ENCODE measurements around the gene ERBB4.

Gene ERBB4

DNA sequence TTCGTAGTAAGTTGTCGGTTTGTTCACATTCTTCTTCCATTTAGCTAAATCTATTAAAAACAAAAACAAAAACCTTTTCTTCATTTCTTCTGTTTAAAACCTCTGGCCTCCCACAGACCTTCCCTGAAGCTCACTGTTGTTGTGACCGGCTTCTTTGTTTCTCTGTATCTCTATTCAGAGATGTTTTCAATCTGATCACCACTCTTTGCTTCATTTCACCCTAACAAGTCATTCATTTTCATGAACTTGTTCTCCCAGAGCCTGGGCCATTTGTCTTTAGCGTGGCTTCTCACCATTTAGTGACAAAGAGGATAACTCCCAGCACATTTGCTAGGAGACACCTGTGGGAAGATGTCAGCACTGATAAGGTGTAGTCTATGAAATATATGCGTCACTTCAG is 794.2 kb downstream of the ERBB4 start:
- no peak for ATAC-seq
- TF ChIP-seq, protein P1, sequence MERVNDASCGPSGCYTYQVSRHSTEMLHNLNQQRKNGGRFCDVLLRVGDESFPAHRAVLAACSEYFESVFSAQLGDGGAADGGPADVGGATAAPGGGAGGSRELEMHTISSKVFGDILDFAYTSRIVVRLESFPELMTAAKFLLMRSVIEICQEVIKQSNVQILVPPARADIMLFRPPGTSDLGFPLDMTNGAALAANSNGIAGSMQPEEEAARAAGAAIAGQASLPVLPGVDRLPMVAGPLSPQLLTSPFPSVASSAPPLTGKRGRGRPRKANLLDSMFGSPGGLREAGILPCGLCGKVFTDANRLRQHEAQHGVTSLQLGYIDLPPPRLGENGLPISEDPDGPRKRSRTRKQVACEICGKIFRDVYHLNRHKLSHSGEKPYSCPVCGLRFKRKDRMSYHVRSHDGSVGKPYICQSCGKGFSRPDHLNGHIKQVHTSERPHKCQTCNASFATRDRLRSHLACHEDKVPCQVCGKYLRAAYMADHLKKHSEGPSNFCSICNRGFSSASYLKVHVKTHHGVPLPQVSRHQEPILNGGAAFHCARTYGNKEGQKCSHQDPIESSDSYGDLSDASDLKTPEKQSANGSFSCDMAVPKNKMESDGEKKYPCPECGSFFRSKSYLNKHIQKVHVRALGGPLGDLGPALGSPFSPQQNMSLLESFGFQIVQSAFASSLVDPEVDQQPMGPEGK (CRISPR knock-in tag; IDR thresholded peaks at IDR 0.05; ENCODE audit: borderline replicate concordance) = no peak
- TF ChIP-seq SNAI2 (CRISPR knock-in tag; IDR thresholded peaks at IDR 0.05) (no peak), TCF4 (CRISPR knock-in tag; IDR thresholded peaks at IDR 0.05; ENCODE audit: borderline replicate concordance) (no peak), ZNF565 (CRISPR knock-in tag; conservative IDR thresholded peaks at IDR 0.05; ENCODE audit: low read depth) (no peak)

DNA sequence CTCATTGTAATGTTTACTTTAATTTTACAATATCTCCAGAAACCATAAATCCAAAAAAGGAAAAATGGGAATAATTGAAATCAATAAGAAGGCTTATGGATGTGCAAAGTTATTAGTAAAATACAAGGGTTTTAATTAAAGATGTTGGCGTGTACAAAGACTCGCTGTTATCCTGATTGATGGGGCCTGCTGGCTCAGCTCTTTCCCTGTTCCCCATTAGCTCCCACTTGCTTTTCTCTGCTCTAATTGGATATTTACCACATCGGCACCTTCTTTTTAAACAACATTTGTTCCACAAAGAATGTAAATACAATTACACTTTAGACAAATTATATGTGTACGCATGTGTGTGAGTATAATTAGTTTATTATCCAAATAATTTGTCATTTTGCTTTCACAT is 796.6 kb downstream of the ERBB4 start:
- no peak for ATAC-seq
- TF ChIP-seq GLIS3 (CRISPR knock-in tag; IDR thresholded peaks at IDR 0.05) = no peak
- TF ChIP-seq ZFP3 (CRISPR knock-in tag; IDR thresholded peaks at IDR 0.05) = no peak
- no peak for TF ChIP-seq ZC3H10 (CRISPR knock-in tag; IDR thresholded peaks at IDR 0.05)

DNA sequence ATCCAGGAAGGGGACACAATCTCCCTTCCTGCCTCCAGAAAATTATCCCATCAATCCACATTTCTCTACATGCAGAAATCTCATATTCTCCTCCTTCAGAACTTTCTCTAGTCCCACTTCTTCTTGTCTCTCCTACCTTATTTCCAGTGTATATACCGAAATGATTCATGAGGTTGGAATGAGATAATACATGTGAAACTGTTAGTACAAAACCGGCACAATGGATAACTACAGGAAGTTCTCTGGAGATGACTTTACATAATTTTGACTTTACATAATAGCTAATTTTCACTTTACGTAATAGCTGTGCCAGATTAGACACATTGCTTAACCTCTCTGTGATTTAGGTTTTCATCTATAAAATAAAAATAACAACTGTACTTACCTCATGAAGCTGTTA is 801.3 kb downstream of the ERBB4 start:
- TF ChIP-seq, protein P2, sequence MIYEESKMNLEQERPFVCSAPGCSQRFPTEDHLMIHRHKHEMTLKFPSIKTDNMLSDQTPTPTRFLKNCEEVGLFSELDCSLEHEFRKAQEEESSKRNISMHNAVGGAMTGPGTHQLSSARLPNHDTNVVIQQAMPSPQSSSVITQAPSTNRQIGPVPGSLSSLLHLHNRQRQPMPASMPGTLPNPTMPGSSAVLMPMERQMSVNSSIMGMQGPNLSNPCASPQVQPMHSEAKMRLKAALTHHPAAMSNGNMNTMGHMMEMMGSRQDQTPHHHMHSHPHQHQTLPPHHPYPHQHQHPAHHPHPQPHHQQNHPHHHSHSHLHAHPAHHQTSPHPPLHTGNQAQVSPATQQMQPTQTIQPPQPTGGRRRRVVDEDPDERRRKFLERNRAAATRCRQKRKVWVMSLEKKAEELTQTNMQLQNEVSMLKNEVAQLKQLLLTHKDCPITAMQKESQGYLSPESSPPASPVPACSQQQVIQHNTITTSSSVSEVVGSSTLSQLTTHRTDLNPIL (CRISPR knock-in tag; IDR thresholded peaks at IDR 0.05; ENCODE audit: low read depth) = no peak
- TF ChIP-seq ZFP3 (CRISPR knock-in tag; IDR thresholded peaks at IDR 0.05) (no peak), TCF4 (CRISPR knock-in tag; IDR thresholded peaks at IDR 0.05; ENCODE audit: borderline replicate concordance) (no peak), GLIS3 (CRISPR knock-in tag; IDR thresholded peaks at IDR 0.05) (no peak), ZNF70 (CRISPR knock-in tag; IDR thresholded peaks at IDR 0.05) (no peak), ARNTL (CRISPR knock-in tag; IDR thresholded peaks at IDR 0.05; ENCODE audit: borderline replicate concordance, low read depth) (no peak)
- TF ChIP-seq, protein P3, sequence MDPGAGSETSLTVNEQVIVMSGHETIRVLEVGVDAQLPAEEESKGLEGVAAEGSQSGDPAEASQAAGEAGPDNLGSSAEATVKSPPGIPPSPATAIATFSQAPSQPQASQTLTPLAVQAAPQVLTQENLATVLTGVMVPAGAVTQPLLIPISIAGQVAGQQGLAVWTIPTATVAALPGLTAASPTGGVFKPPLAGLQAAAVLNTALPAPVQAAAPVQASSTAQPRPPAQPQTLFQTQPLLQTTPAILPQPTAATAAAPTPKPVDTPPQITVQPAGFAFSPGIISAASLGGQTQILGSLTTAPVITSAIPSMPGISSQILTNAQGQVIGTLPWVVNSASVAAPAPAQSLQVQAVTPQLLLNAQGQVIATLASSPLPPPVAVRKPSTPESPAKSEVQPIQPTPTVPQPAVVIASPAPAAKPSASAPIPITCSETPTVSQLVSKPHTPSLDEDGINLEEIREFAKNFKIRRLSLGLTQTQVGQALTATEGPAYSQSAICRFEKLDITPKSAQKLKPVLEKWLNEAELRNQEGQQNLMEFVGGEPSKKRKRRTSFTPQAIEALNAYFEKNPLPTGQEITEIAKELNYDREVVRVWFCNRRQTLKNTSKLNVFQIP (CRISPR knock-in tag; IDR thresholded peaks at IDR 0.05; ENCODE audit: borderline replicate concordance, low read depth) = no peak
- TF ChIP-seq, protein P1 (CRISPR knock-in tag; IDR thresholded peaks at IDR 0.05; ENCODE audit: borderline replicate concordance) = no peak
- TF ChIP-seq, protein P4, sequence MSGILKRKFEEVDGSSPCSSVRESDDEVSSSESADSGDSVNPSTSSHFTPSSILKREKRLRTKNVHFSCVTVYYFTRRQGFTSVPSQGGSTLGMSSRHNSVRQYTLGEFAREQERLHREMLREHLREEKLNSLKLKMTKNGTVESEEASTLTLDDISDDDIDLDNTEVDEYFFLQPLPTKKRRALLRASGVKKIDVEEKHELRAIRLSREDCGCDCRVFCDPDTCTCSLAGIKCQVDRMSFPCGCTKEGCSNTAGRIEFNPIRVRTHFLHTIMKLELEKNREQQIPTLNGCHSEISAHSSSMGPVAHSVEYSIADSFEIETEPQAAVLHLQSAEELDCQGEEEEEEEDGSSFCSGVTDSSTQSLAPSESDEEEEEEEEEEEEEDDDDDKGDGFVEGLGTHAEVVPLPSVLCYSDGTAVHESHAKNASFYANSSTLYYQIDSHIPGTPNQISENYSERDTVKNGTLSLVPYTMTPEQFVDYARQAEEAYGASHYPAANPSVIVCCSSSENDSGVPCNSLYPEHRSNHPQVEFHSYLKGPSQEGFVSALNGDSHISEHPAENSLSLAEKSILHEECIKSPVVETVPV (CRISPR knock-in tag; IDR thresholded peaks at IDR 0.05) = no peak
- ATAC-seq = no peak

DNA sequence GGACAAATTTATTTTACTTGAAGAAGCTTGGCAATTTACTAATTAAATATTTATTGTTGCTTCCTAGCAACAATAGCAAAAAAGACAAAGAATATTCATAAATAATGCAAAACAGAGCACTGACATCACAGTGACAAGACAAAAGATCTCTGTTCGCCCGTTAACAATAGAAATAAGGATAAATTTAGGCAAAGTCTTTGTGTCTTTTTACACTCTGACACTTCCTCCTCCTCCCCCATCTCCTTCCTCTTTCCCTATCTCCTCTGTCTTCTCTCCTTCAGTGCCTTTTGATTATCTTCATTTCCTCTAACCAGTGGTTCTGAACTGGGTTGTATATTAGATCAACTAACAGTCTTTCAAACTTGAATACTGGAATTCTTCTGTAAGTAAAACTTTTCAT is 808.4 kb downstream of the ERBB4 start:
- ATAC-seq = no peak

DNA sequence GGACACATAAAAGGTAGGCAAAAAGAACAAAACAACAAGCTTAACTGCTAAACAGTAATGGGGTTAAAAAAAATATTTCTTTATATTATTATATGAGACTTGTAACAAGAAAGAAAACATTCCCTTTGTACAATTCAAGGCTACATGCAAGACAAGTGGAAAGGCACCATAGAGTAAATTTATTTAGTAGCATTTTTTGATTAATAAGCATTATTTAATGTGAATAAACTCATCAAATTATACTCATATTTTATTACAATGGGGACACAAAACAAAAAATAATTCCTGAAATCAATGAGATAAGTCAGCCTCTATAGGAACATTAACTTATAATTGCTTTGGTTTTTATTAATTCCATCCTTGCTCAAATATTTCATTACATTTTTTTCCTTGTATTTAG is 809.2 kb downstream of the ERBB4 start:
- no peak for ATAC-seq
- TF ChIP-seq ZNF8 (CRISPR knock-in tag; IDR thresholded peaks at IDR 0.05) (no peak), ZFP3 (CRISPR knock-in tag; IDR thresholded peaks at IDR 0.05) (no peak), SNAI2 (CRISPR knock-in tag; IDR thresholded peaks at IDR 0.05) (no peak), ZNF70 (CRISPR knock-in tag; IDR thresholded peaks at IDR 0.05) (no peak), ZC3H10 (CRISPR knock-in tag; IDR thresholded peaks at IDR 0.05) (no peak), OSR1 (CRISPR knock-in tag; IDR thresholded peaks at IDR 0.05) (no peak), PPARA (CRISPR knock-in tag; IDR thresholded peaks at IDR 0.05; ENCODE audit: borderline replicate concordance) (no peak), TCF4 (CRISPR knock-in tag; IDR thresholded peaks at IDR 0.05; ENCODE audit: borderline replicate concordance) (no peak), BACH2 (CRISPR knock-in tag; IDR thresholded peaks at IDR 0.05; ENCODE audit: borderline replicate concordance) (no peak), ISL1 (CRISPR knock-in tag; IDR thresholded peaks at IDR 0.05) (no peak), GLIS3 (CRISPR knock-in tag; IDR thresholded peaks at IDR 0.05) (no peak)
- TF ChIP-seq, protein P3 (CRISPR knock-in tag; IDR thresholded peaks at IDR 0.05; ENCODE audit: borderline replicate concordance, low read depth) = no peak
- TF ChIP-seq, protein P4 (CRISPR knock-in tag; IDR thresholded peaks at IDR 0.05) = no peak

More for the DNA sequence above, 808.4 kb downstream of the ERBB4 start:
- TF ChIP-seq SNAI2 (CRISPR knock-in tag; IDR thresholded peaks at IDR 0.05) (no peak), OSR1 (CRISPR knock-in tag; IDR thresholded peaks at IDR 0.05) (no peak), PPARA (CRISPR knock-in tag; IDR thresholded peaks at IDR 0.05; ENCODE audit: borderline replicate concordance) (no peak), RARB (CRISPR knock-in tag; IDR thresholded peaks at IDR 0.05) (no peak), ZFP30 (CRISPR knock-in tag; IDR thresholded peaks at IDR 0.05) (no peak)

Measured in SK-N-SH treated with all-trans-retinoic acid at 6 μM for 48 hours (cell line).